Heart left ventricle (tissue), 16 donors: Measurements from ENCODE around the gene DDX51. TPM values are rescaled to one million over a fixed set of nuclear protein-coding genes. Genes with fewer than 3 reads are reported as not detected.

ENCODE experiments used
- ATAC-seq, 4 donors: fragments of 200-7000 bp; cut with Tn5 transposase; one replicate each; pipeline ENCODE4 v1.9.1; 2020 to 2022; ENCODE audit warnings: moderate library complexity in 4 of 4, mild to moderate bottlenecking in 3 of 4, moderate number of reproducible peaks in 1 of 4
- DNase-seq, 5 donors: peaks; one replicate each; pipeline ENCODE4 v3.0.0-alpha.2; 2020
- H3K27ac ChIP-seq, 12 donors: fragments of 200-600 bp; sonication (generic) in 4 of 12; one replicate each; pipeline versions ENCODE4 v1.5.0 to v1.8.0; 2016 to 2022; ENCODE audit warnings: mild to moderate bottlenecking in 2 of 12
- H3K27me3 ChIP-seq, 9 donors: fragments of 200-600 bp; sonication (generic) in 2 of 9; one replicate each; pipeline versions ENCODE4 v1.5.1 to v1.8.0; 2016 to 2022; ENCODE audit warnings: mild to moderate bottlenecking in 3 of 9
- H3K36me3 ChIP-seq, 9 donors: fragments of 200-600 bp; sonication (generic) in 2 of 9; one replicate each; pipeline versions ENCODE4 v1.5.0 to v1.8.0; 2018 to 2022; ENCODE audit warnings: mild to moderate bottlenecking in 2 of 9
- H3K4me1 ChIP-seq, 12 donors: fragments of 200-600 bp; sonication (generic) in 4 of 12; one replicate each; pipeline versions ENCODE4 v1.5.0 to v1.8.0; 2016 to 2022; ENCODE audit warnings: mild to moderate bottlenecking in 3 of 12
- H3K4me3 ChIP-seq, 12 donors: fragments of 200-600 bp; sonication (generic) in 4 of 12; one replicate each; pipeline versions ENCODE4 v1.5.0 to v1.8.0; 2017 to 2022; ENCODE audit warnings: mild to moderate bottlenecking in 9 of 12, moderate library complexity in 4 of 12
- H3K9me3 ChIP-seq, 12 donors: fragments of 200-600 bp; sonication (generic) in 4 of 12; one replicate each; pipeline versions ENCODE4 v1.5.0 to v1.8.0; 2016 to 2022; ENCODE audit warnings: mild to moderate bottlenecking in 1 of 12
- CTCF ChIP-seq, 12 donors: fragments of 200-600 bp; sonication (generic) in 4 of 12; IDR thresholded peaks; one replicate each; pipeline versions ENCODE4 v1.5.0 to v1.8.0; 2018 to 2022; ENCODE audit warnings: antibody characterized with exemption in 12 of 12, mild to moderate bottlenecking in 5 of 12
- POLR2A ChIP-seq, 2 donors: fragments of 450-650 bp; IDR thresholded peaks; one replicate each; pipeline ENCODE4 v1.6.1; 2017; ENCODE audit warnings: antibody characterized with exemption in 2 of 2, mild to moderate bottlenecking in 2 of 2, moderate library complexity in 2 of 2
- WGBS, 4 donors: extraction: QIAGEN DNeasy Blood & Tissue Kit in 2 of 4; methylation state at CpG; one replicate each; pipeline versions ENCODE4 v1.1.5 to v1.1.7; 2013 to 2018; 5-methylcytosine and 5-hydroxymethylcytosine counted together
- intact Hi-C, 10 donors: fragments of 100-400 bp; cut with DNase I; formaldehyde crosslinking; loops; one replicate each; pipeline versions ENCODE4 v1.11.1 to v1.14.2; 2022
- polyA plus RNA-seq, 2 donors: library from polyadenylated mRNA; stranded (reverse); fragments of 200-250 nt; gene quantifications; one replicate each; pipeline ENCODE4 v1.2.3, GENCODE V29; 2013
- total RNA-seq, 9 donors: library from RNA; depleted of rRNA in 2 of 9; stranded (reverse); fragments of >200 nt in 2 of 9; fragmentation: NEBNext Ultra II Directional in 3 of 9; extraction: Animal tissue kit (Norgen Biotek cat#: 25700) in 3 of 9; gene quantifications; one replicate each; pipeline versions ENCODE4 v1.1.0 to v1.2.4, GENCODE V29; 2016 to 2023
- donor health status: ischemic (EF 13 %, LVEDD 7.1; RV severe dilation, severe dysfunction).
- donor health status: healthy with polysubstance abuse.
- donor health status: DM: no; HTN: yes; CAD: no.
- donor health status: DM: no; HTN: no; CAD: no.
- donor health status: ischemic (EF 25% LVEDD 6.9; RV normal size, moderate dysfunction).
- donor health status: ischemic (EF 25% LVEDD 5.7; RV mildly dilated, moderate dysfunction).
- donor health status: healthy.
- donor health status: DM: yes; HTN: yes; CAD: no.
- donor health status: ischemic (EF 35%, LVEDD 5.7; RV mildly dilated, moderate dysfunction).
- donor health status: nonischemic (EF 11% LVEDD 7.7; RV severe dilation, severe dysfunction).
- donor health status: DM: yes; HTN: yes; CAD: no.
- donor health status: PGD.
- donor health status: ischemic (EF 29% LVEDD 5.4; RV normal size, mild dysfunction).
- donor health status: nonischemic (EF 23%, LVEDD 6.1; RV moderate dilation, normal function).

DDX51 gene
- total and polyA plus RNA-seq, 11 donors, result 4.1 to 14.7 (median 8.6) TPM

GRCh38 chr12:132174839-132175490, 30.8 kb upstream of the DDX51 start:
- H3K27ac ChIP-seq, result no peak overlapping the region
- H3K4me1 ChIP-seq, result no peaks in the 10 kb centered on the region
- peaks cover 8 to 97% (median 18%) of the 10 kb centered on the region in 9 donors for H3K27me3 ChIP-seq
- ATAC-seq, result no peak
- no peak overlapping the region for H3K4me3 ChIP-seq
- TF ChIP-seq POLR2A (IDR thresholded peaks at IDR 0.05) (no peak), CTCF (IDR thresholded peaks at IDR 0.05) (no peak)
- 57 to 67% (median 63%) methylated on average over 23 to 25 of the region's 25 CpGs for WGBS, 4 donors
- no peaks in the 10 kb centered on the region for H3K9me3 ChIP-seq
- intact Hi-C loops, result no loop called here
- peak in 3 of 5 donors; percentile 6 to 32 (median 13) for DNase-seq
- no peaks in the 10 kb centered on the region for H3K36me3 ChIP-seq

- H3K27me3 ChIP-seq, result peaks cover 6 to 90% (median 16%) of the 10 kb centered on the region in 9 donors
- intact Hi-C loops, result no loop called here
- DNase-seq (peak in 3 of 5 donors; percentile 12 to 53 (median 16)), ATAC-seq (no peak)
- H3K4me1 ChIP-seq, result no peaks in the 10 kb centered on the region
- TF ChIP-seq POLR2A (IDR thresholded peaks at IDR 0.05) (no peak), CTCF (IDR thresholded peaks at IDR 0.05) (no peak)
- no peaks in the 10 kb centered on the region for H3K9me3 ChIP-seq
- H3K4me3 ChIP-seq, result no peak overlapping the region
- 77 to 86% (median 80%) methylated on average over 22 to 30 of the region's 30 CpGs for WGBS, 4 donors
- H3K36me3 ChIP-seq, result no peaks in the 10 kb centered on the region
- H3K27ac ChIP-seq, result no peak overlapping the region
These were observed 30.1 kb upstream of the DDX51 start for GRCh38 chr12:132174015-132174838.

- H3K36me3 ChIP-seq, result no peaks in the 10 kb centered on the region
- no peaks in the 10 kb centered on the region for H3K4me1 ChIP-seq
- intact Hi-C loops, result no loop called here
- no peak overlapping the region for H3K27ac ChIP-seq
- peaks cover 4 to 88% (median 16%) of the 10 kb centered on the region in 9 donors for H3K27me3 ChIP-seq
- H3K4me3 ChIP-seq, result no peak overlapping the region
- DNase-seq (peak in 3 of 5 donors; percentile 11 to 52 (median 19)), ATAC-seq (no peak)
- TF ChIP-seq CTCF (IDR thresholded peaks at IDR 0.05) (no peak), POLR2A (IDR thresholded peaks at IDR 0.05) (no peak)
- no peaks in the 10 kb centered on the region for H3K9me3 ChIP-seq
- WGBS, 4 donors, result 73 to 77% (median 76%) methylated on average over 34 to 35 of the region's 35 CpGs
These were observed 29.3 kb upstream of the DDX51 start for GRCh38 chr12:132173135-132174014.
